Calu3 (cell line): ENCODE measurements around the gene AP4E1. TPM values are rescaled to one million over a fixed set of nuclear protein-coding genes. Genes with fewer than 3 reads are reported as not detected.
"Not testable (repeated sequence)": the region's sequence is repeated elsewhere in the genome, so short reads cannot be mapped to it uniquely, and the experiment has no call there.

Experiments
- BruUV-seq: library from RNA; stranded (reverse); fragments of 400-500 nt; replicated peaks from 2 replicates; lab custom pipeline; 2021; lab: Mats Ljungman, UMichigan
- CTCF ChIA-PET: fragments of 300-600 bp; sonication (Branson Sonifier 250); formaldehyde crosslinking; loops from one replicate; lab custom pipeline; 2022; ENCODE audit warnings: antibody characterized with exemption; lab: Charles Lee
- DNase-seq: peaks from one replicate; pipeline ENCODE4 v3.0.0; 2022
- H3K27ac Mint-ChIP-seq: one replicate; pipeline ENCODE4 v1.8.0; 2022; ENCODE audit warnings: mixed read lengths; ENCODE audit not compliant: unreplicated experiment
- H3K27me3 Mint-ChIP-seq: one replicate; pipeline ENCODE4 v1.8.0; 2022; ENCODE audit warnings: mixed read lengths; ENCODE audit not compliant: unreplicated experiment
- H3K36me3 Mint-ChIP-seq: one replicate; pipeline ENCODE4 v1.8.0; 2022; ENCODE audit warnings: mild to moderate bottlenecking, moderate library complexity, mixed read lengths; ENCODE audit not compliant: insufficient read depth, unreplicated experiment
- H3K4me1 Mint-ChIP-seq: one replicate; pipeline ENCODE4 v1.8.0; 2022; ENCODE audit warnings: mild to moderate bottlenecking, low read depth, mixed read lengths; ENCODE audit not compliant: unreplicated experiment
- H3K4me3 Mint-ChIP-seq: one replicate; pipeline ENCODE4 v1.8.0; 2022; ENCODE audit warnings: mild to moderate bottlenecking, low read depth, moderate library complexity, mixed read lengths; ENCODE audit not compliant: unreplicated experiment
- H3K9me3 Mint-ChIP-seq: one replicate; pipeline ENCODE4 v1.8.0; 2022; ENCODE audit warnings: low read depth, mixed read lengths; ENCODE audit not compliant: unreplicated experiment
- intact Hi-C: fragments of 100-400 bp; cut with micrococcal nuclease; formaldehyde crosslinking; loops from one replicate; pipeline ENCODE4 v1.10.0; 2022; ENCODE audit not compliant: unreplicated experiment
- total RNA-seq: library from RNA; stranded (reverse); gene quantifications from 2 replicates; pipeline ENCODE4 v1.2.3, GENCODE V29; 2022
- TF ChIP-seq, protein P1 (sequence below): fragments of 200-600 bp; IDR thresholded peaks from one replicate; pipeline ENCODE4 v1.8.0; 2022; ENCODE audit warnings: antibody characterized with exemption; ENCODE audit not compliant: unreplicated experiment

AP4E1 gene
- total RNA-seq, 1 experiment from 2014 or later, result 10.7 TPM

DNA sequence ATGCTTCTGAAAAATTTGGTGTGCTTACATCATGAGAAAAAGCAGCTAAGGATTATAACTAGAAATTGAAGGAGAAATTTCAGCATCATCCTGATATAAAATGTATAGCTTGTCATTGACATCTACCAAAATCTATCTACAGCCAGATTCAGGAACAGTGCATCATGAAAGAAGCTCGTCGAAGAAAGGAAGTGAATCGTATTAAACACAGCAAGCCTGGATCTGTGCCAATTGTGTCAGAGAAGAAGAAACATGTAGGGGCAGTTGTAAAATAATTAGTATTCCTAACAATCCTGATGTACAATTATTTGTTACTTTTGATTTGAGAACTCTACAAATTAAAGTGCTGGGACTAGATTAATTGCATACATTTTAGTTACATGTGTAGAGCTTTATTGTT is 37.2 kb downstream of the AP4E1 start:
- DNase-seq, result no peak
- no peaks in the 10 kb centered on the region for H3K27me3 Mint-ChIP-seq
- TF ChIP-seq, protein P1, sequence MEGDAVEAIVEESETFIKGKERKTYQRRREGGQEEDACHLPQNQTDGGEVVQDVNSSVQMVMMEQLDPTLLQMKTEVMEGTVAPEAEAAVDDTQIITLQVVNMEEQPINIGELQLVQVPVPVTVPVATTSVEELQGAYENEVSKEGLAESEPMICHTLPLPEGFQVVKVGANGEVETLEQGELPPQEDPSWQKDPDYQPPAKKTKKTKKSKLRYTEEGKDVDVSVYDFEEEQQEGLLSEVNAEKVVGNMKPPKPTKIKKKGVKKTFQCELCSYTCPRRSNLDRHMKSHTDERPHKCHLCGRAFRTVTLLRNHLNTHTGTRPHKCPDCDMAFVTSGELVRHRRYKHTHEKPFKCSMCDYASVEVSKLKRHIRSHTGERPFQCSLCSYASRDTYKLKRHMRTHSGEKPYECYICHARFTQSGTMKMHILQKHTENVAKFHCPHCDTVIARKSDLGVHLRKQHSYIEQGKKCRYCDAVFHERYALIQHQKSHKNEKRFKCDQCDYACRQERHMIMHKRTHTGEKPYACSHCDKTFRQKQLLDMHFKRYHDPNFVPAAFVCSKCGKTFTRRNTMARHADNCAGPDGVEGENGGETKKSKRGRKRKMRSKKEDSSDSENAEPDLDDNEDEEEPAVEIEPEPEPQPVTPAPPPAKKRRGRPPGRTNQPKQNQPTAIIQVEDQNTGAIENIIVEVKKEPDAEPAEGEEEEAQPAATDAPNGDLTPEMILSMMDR, result no peak
- CTCF ChIA-PET, result interaction anchor here (0.6 kb wide), 1 partner anchor 217 kb away, joined by 5 read pairs; no protein-coding TSS in a partner anchor
- H3K4me3 Mint-ChIP-seq, result no peak overlapping the region
- peaks cover 9% of the 10 kb centered on the region for H3K4me1 Mint-ChIP-seq
- no TSS peak for BruUV-seq
- H3K36me3 Mint-ChIP-seq, result no peaks in the 10 kb centered on the region
- intact Hi-C loops, result no loop called here
- H3K27ac Mint-ChIP-seq, result no peak overlapping the region
- H3K9me3 Mint-ChIP-seq, result no peaks in the 10 kb centered on the region

DNA sequence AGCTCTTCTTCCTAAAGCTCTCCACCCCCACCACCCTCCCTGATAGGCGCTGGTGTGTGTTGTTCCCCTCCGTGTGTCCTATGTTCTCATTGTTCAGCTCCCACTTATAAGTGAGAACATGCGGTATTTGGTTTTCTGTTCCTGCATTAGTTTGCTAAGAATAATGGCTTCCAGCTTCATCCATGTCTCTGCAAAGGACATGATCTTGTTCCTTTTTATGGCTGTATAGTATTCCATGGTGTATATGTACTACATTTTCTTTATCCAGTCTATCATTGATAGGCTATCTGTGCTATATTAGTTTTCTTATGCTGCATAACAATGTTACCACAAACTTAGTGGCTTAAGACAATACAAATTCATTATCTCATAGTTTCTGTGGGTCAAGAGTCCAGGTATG is 42.3 kb downstream of the AP4E1 start:
- H3K9me3 Mint-ChIP-seq, H3K27ac Mint-ChIP-seq, H3K27me3 Mint-ChIP-seq, BruUV-seq, H3K4me1 Mint-ChIP-seq, CTCF ChIA-PET, DNase-seq, H3K36me3 Mint-ChIP-seq, H3K4me3 Mint-ChIP-seq, intact Hi-C loops: not testable (repeated sequence)

DNA sequence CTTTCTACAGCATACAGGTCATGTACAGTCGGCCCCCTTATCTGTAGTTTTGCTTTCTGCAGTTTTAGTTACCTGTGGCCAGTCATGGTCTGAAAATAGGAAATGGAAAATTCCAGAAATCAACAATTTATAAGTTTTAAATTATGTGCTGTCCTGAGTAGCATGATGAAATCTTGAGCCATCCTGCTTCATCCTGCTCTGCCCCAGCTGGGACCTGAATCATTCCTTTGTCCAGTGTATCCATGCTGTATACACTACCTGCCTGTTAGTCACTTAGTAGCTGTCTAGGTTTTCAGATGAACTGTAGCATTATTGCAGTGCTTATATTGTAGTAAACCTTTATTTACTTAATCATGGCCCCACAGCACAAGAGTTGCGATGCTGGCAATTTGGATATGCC is 44.8 kb downstream of the AP4E1 start:
- H3K27me3 Mint-ChIP-seq, result no peaks in the 10 kb centered on the region
- no TSS peak for BruUV-seq
- H3K4me3 Mint-ChIP-seq, result no peak overlapping the region
- intact Hi-C loops, result no loop called here
- H3K36me3 Mint-ChIP-seq, result no peaks in the 10 kb centered on the region
- TF ChIP-seq, protein P1, result no peak
- CTCF ChIA-PET, result no interaction called here
- H3K4me1 Mint-ChIP-seq, result no peaks in the 10 kb centered on the region
- no peak for DNase-seq
- H3K9me3 Mint-ChIP-seq, result no peaks in the 10 kb centered on the region
- H3K27ac Mint-ChIP-seq, result peak overlapping the region; percentile 19

DNA sequence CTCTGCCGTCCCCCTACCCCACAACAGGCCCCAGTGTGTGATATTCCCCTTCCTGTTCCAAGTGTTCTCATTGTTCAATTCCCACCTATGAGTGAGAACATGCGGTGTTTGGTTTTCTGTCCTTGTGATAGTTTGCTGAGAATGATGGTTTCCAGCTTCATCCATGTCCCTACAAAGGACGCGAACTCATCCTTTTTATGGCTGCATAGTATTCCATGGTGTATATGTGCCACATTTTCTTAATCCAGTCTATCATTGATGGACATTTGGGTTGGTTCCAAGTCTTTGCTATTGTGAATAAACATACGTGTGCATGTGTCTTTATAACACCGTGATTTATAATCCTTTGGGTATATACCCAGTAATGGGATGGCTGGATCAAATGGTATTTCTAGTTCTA is 46.4 kb downstream of the AP4E1 start:
- H3K9me3 Mint-ChIP-seq, intact Hi-C loops, BruUV-seq, H3K4me3 Mint-ChIP-seq, DNase-seq, CTCF ChIA-PET, H3K4me1 Mint-ChIP-seq, H3K27ac Mint-ChIP-seq, H3K27me3 Mint-ChIP-seq, H3K36me3 Mint-ChIP-seq: not testable (repeated sequence)

DNA sequence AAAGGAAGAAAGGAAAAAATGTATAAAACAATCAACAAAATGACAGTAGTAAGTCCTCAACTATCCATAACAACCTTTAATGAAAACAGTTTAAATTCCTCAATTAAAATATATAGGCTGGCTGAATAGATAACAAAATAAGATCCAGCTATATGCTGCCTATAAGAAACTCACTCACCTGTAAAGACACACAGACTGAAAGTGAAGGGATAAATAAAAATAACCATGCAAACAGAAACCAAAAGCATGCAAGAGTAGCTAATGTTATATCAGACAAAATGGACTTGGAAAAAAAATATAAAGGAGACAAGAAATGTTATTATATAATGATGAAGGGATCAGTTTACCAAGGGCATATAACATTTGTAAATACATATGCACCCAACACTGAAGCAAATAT is 51.2 kb downstream of the AP4E1 start:
- H3K36me3 Mint-ChIP-seq, result peaks cover 5% of the 10 kb centered on the region
- no peak overlapping the region for H3K4me3 Mint-ChIP-seq
- no TSS peak for BruUV-seq
- peaks cover 8% of the 10 kb centered on the region for H3K9me3 Mint-ChIP-seq
- CTCF ChIA-PET, result no interaction called here
- H3K4me1 Mint-ChIP-seq, result no peaks in the 10 kb centered on the region
- H3K27ac Mint-ChIP-seq, result no peak overlapping the region
- no peak for DNase-seq
- intact Hi-C loops, result no loop called here
- no peaks in the 10 kb centered on the region for H3K27me3 Mint-ChIP-seq
- TF ChIP-seq, protein P1, result no peak
